Measurements from ENCODE around the gene EFCAB6.

The EFCAB6 gene

DNA sequence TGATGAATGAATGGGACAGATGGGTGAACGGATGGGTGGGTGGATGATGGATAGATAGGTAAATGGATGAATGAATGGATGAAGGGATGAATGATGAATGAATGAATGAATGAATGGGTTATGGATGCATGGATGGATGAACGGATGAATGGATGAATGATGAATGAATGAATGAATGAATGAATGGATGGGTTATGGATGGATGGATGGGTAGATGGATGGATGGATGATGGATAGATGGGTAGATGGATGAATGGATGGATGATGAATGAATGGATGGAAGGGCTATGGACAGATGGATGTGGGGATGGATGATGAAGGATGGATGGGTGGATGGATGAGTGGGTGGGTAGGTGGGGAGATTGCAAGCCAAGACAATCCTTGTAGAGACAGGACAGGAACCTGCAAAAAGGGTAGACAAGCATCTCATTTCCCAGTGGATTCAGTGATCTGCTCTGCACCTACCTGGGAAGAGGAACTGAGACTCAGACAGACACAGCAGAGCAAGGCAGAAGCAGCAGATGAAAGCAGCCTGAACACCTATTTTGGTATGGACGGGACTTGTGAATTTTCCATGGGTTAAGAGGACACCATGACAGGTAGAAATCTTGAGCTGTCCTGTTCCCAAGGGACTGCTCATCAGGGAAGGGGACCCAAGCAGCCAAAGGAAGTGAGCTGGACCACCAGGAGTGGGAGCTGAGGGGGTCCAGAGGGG, 68.0 kb downstream of the EFCAB6 start:
- DNase-seq = no peak

DNA sequence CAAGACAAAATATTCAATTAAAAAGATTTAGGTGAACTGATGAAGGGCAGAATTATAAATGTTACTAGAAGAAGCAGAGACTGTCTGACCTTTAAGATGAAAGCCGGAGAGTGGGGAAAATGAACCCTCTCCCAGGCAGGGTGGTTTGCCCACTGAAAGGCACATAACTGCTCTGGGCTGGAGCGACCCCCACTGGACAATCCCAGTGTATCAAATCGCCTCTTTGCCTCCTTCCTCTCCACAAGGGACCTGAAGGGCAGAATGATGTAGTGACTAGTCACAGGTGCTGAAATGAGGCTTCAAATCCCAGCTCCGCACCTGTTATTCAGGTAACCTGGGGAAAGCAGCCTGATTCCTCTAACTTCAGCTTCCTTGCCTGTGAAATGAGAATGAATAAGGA, 69.0 kb downstream of the EFCAB6 start:
- no peak for DNase-seq

GRCh38 chr22:43742154-43742950, 69.8 kb downstream of the EFCAB6 start:
- DNase-seq = no peak

GRCh38 chr22:43740587-43741270, 71.4 kb downstream of the EFCAB6 start:
- DNase-seq = no peak

DNA sequence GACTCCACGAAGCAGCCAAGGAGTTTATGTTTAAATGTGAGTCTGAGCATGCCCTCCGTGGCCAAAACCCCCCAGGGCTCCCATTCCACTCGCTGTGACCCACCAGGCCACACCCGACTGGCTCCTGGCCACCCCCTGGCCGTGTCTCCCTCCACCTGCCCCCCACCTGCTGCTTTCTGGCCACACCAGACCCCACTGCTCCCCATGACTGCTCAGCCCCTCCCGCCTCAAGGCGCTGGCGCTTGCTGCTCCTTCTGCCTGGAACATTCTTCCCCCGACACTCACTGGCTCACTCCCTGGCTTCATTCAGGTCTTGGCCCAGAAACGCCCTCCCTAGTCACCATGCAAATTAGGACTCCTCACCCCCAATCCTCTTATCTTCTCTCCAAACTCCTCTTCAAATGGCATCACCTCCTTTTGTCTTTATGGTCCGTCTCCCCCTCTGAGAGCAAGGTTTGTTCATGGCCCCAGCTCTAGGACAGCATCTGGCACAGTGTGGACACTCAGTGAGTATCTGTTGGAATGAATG, 72.2 kb downstream of the EFCAB6 start:
- DNase-seq = no peak

GRCh38 chr22:43737150-43737828, 74.8 kb downstream of the EFCAB6 start:
- no peak for DNase-seq

DNA sequence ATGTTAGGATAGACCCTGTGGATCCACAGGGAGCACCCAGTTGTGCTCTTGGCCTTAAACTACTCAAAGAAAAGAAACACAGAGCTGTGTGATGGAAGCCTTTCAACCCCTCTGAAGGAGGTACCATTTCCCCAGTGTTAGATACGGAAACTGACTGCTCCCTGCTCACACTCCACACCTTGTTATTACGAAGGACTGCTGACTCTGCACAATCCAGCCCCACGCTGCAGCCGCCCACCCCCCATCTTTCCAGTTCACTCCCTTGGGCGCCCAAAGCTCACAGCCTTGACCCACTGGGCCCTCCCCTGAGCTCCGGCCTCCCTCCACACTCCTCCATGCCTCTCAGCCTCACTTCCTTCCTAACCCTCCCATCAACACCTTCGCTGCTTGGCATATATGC, 75.5 kb downstream of the EFCAB6 start:
- no peak for DNase-seq

DNA sequence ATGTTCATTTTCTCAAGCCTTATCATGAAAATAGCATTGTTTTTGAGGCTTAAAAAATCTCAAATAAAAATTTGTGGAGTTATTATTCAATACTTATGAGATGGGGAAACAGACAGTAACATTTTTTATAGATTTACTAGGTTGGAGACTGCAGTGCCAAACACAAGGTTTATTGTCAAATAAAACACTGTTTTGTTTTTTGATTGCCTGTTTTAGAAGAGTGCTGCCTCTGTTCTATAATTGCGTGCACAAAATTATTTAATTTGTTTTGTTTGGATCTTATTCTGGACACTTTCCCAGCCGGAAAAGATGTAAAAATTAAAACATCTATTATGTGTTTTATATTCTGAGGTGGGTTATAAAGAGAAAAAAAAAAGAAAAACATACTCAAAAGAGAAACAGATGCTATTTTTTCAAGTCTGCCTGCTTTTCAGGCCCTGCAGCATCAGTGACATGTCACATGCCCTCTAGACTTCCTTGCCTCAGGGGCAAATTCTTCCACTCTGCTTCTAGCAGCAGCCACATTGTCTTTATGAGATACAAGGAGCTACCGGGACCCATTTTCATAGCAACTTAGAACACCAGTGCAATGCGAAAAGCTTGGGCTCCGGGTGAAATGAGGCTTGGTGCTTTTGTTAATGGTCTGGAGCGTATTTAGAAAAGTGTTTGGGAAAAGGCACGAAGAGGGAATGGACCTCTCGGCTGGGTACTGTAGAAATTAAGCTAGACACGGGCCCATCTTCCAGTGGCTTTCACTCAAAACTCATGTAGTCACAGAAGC, 77.5 kb downstream of the EFCAB6 start:
- no peak for DNase-seq

- DNase-seq = no peak
Measured at GRCh38 chr22:43733138-43733537, 79.0 kb downstream of the EFCAB6 start.

GRCh38 chr22:43731988-43732387, 80.1 kb downstream of the EFCAB6 start:
- DNase-seq = no peak

- no peak for DNase-seq
Measured at GRCh38 chr22:43726964-43727543, 85.1 kb downstream of the EFCAB6 start.

DNA sequence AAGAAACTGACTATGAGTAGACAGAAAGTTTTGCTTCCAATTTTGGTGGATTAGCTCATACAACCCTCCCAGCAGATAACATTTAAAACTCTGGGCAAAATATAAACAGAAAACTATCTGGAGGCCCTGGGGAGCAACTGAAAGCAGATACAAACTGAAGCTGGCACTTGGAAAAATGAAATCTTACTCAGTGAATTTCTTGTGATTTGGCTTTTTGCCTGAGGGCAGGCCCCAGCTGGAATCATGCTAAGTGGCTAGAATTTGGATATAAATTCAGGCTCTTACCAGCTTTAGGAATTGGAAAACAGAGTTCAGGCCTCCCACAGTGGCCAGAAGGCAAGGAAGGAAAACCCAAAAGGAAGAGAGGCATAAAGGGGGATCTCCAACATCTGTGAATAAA, 85.8 kb downstream of the EFCAB6 start:
- DNase-seq = no peak

- DNase-seq = no peak
Measured at GRCh38 chr22:43723816-43724215, 88.3 kb downstream of the EFCAB6 start.

DNA sequence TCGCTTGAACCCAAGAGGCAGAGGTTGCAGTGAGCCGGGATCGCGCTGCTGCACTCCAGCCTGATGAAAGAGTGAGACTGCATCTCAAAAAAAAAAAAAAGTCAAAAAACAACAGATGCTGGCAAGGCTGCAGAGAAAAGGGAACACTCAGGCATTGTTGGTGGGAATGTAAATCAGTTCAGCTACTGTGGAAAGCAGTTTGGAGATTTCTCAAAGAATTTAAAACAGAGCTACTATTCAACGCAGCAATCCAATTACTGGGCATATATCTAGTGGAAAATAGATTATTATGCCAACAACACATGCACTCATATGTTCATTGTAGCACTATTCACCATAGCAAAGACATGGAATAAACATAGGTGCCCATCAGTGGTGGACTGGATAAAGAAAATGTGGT, 89.7 kb downstream of the EFCAB6 start:
- no peak for DNase-seq

DNA sequence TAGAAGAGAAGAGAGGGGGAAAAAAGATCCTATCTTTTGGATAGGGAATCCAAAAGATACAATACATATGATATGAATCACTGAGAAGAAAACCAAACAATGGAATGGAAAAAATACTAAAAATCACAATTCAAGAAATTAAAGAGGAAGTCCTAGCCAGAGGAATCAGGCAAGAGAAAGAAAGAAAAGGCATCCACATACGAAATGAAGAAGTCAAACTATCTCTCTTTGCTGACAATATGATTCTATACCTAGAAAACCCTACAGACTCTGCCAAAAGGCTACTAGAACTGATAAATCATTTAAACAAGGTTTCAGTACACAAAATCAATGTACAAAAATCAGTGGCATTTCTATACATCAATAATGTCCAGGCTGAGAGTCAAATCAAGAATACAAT, 91.4 kb downstream of the EFCAB6 start:
- no peak for DNase-seq

DNA sequence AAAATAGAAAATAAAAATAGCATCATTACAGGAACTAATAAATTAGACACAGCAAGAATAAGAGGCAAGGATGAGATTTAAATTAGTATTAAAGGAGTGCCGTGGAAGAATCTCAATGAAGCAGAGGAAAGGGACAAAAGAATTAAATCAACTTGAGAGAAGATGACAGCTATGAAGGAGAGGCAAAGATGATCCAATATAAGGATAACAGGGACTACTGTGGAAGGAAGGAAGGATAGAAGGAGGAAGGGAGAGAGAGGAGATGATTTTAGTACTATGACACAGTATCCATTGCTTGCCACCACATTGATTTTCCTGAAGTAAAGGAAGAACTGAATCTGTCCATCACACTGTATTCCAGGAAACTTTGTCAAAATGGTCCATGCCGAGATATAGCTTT, 98.0 kb downstream of the EFCAB6 start:
- no peak for DNase-seq

DNA sequence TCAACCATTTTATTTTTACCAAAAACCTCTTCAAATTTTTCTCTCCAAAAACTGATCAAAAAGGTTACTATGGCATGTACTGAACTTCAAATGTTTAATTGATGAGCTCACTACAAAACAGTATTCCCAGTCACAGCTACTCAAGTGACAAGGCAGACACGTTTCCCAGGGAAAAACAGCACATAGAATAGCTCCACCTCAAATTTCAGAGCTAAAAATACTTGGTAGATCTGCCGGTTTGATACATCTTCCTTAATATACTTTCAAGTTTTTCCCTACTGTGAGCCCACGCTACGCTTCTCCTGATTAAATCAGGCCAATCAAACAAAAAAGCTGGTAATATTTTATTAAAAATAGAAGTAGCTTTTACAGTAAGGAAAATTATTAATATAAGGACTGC, 100.4 kb downstream of the EFCAB6 start:
- DNase-seq = no peak

- no peak for DNase-seq
Measured at GRCh38 chr22:43707648-43708047, 104.5 kb downstream of the EFCAB6 start.

DNA sequence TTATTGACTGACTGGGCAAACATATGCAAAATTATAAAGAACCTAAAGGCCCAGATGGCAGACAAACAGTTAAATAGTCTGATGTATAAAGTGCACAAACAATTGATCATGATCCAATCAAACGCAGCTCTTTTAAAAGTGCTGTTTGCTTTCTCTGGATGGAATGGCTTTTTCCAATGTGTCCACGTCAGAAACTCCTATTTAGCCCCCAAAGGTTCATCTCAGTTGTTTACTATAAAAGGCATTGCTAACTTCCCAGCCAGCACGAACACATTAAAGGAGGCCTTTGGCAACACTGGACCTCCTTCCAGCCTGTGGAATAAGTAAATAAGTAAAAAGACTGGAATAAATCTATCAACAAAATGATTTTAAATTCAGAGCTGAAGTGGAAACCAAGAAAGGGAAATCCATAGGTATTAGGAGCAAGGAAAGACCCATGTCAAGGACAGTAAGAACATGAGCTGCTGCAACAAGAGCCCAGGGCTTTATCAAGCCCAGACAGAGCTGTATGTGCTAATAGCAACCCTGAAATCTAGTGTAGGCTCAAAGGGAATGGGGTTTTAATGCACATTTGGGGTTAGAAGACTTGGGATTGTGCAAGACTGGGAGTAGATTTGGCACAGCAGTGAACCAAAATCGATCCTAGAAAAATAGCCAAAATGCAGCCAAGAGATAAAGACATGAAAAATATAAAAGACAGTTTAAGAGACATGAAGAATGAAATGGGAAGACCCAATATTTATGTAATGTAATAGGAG, 105.4 kb downstream of the EFCAB6 start:
- no peak for DNase-seq

DNA sequence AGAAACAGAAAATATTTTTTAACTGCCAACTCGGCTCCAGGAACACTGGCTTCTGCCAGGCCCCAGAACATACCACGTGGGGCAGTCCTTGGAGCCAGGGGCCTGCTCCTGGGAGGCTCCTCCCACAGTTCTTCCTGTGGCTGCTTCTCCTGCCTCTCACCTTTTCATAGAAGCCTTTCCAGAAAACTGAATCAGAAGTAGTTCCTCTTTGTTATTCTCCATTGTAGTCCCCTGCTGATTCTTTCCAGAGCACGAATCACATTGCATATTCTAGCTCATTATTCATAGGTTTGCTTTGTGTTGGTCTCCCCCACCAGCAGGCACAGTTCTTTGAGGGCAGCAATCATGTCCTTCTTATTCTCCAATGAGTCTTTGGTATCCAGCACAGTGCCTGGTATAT, 106.0 kb downstream of the EFCAB6 start:
- DNase-seq = no peak

DNA sequence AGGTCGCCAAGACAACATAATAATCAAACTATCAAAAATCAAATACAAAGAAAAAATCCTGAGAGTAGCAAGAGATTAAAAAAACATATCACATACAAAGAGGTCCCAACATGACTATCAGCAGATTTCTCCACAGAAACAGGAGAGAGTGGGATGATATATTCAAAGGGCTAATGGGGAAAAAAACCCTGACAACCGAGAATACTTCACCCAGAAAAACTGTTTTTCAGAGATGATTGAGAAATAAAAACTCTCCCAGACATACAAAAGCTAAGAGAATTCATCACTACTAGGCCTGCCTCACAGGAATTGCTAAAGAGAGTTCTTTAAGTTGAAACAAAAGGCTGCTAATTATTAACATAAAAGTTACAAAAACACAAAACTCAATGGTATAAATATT, 108.1 kb downstream of the EFCAB6 start:
- no peak for DNase-seq

Data from Kasumi-1 (cell line).